Esophagus muscularis mucosa (tissue), 4 donors: Measurements from ENCODE around the gene CAMK2N2. TPM values are rescaled to one million over a fixed set of nuclear protein-coding genes. Genes with fewer than 3 reads are reported as not detected.

Experiments used
- DNase-seq: peaks from one replicate; pipeline ENCODE4 v3.0.0-alpha.2; 2017; ENCODE audit errors: extremely low spot score
- H3K27ac ChIP-seq, 4 donors: fragments of 200-600 bp; sonication (generic); replicated peaks in 1 of 4; 1 replicate in 3 of 4; 2 replicates in 1 of 4; pipeline ENCODE4 v1.5.1; 2016 to 2019; ENCODE audit warnings: mild to moderate bottlenecking in 1 of 4
- H3K27me3 ChIP-seq, 4 donors: fragments of 200-600 bp; sonication (generic); one replicate each; pipeline versions ENCODE4 v1.5.1 to v1.6.0; 2016 to 2019
- H3K36me3 ChIP-seq, 4 donors: fragments of 200-600 bp; sonication (generic); one replicate each; pipeline ENCODE4 v1.5.1; 2016 to 2019
- H3K4me1 ChIP-seq, 4 donors: fragments of 200-600 bp; sonication (generic); one replicate each; pipeline ENCODE4 v1.5.1; 2016 to 2019
- H3K4me3 ChIP-seq, 4 donors: fragments of 200-600 bp; sonication (generic); 1 replicate in 2 of 4; 2 replicates in 2 of 4; pipeline ENCODE4 v1.5.1; 2016 to 2019; ENCODE audit warnings: mild to moderate bottlenecking in 4 of 4, moderate library complexity in 1 of 4
- H3K9me3 ChIP-seq, 4 donors: fragments of 200-600 bp; sonication (generic); 1 replicate in 3 of 4; 2 replicates in 1 of 4; pipeline ENCODE4 v1.5.1; 2016 to 2019
- EP300 ChIP-seq: sonication (generic); formaldehyde crosslinking; IDR thresholded peaks from one replicate; pipeline ENCODE4 v1.6.1; 2017; ENCODE audit warnings: antibody characterized with exemption
- POLR2A ChIP-seq: fragments of 450-650 bp; IDR thresholded peaks from one replicate; pipeline ENCODE4 v1.6.1; 2017; ENCODE audit warnings: antibody characterized with exemption, moderate library complexity, mild to moderate bottlenecking, low read depth
- POLR2AphosphoS5 ChIP-seq, 2 donors: sonication (generic); formaldehyde crosslinking; IDR thresholded peaks; one replicate each; pipeline ENCODE4 v1.6.1; 2017; ENCODE audit warnings: antibody characterized with exemption in 2 of 2
- WGBS: methylation state at CpG from one replicate; pipeline ENCODE4 v1.1.5; 2018; 5-methylcytosine and 5-hydroxymethylcytosine counted together
- intact Hi-C: fragments of 100-400 bp; cut with DNase I; formaldehyde crosslinking; loops from one replicate; pipeline ENCODE4 v1.15.1; 2023
- total RNA-seq, 4 donors: library from RNA; depleted of rRNA; stranded (reverse); fragments of >200 nt; gene quantifications; one replicate each; pipeline versions ENCODE4 v1.1.0 to v1.2.1, GENCODE V29; 2016
- TF ChIP-seq, protein P1 (sequence below), 3 experiments: fragments of 200-600 bp in 2 of 3; fragments of 450-650 bp in 1 of 3; sonication (generic) in 2 of 3; IDR thresholded peaks; one replicate each; pipeline ENCODE4 v1.5.1; 2017 to 2019; ENCODE audit warnings: antibody characterized with exemption in 3 of 3, mild to moderate bottlenecking in 2 of 3, moderate library complexity in 1 of 3

CAMK2N2 gene
- total RNA-seq, 4 donors from 2014 or later, result not detected

DNA sequence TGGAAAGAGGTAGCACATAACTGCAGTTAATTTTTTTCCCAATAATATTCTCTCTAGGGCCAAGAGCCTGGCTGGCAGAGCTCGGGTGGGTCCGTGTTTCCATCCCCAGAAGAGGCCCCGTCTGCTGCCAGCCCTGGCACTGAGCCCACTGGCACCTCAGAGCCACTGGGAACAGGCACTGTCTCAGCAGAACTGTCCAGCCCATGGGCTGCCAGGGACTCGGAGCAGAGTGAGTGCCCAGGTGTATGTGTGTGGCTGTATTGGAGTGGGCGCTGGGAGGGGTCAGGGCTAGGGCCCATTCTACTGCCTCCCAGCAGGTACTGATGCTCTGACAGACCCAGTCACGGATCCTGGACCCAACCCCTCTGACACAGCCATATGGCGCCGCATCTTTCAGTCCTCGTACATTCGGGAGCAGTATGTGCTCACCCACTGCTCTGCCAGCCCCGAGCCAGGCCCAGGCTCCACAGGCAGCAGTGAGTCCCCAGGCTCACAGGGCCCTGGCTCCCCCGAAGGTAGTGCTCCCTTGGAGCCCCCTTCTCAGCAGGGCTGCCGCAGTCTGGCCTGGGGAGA, 23.0 kb downstream of the CAMK2N2 start:
- Histone ChIP-seq H3K27ac (no peak overlapping the region), H3K4me1 (peaks cover 6 to 10% (median 9%) of the 10 kb centered on the region in 4 donors), H3K9me3 (no peaks in the 10 kb centered on the region), H3K4me3 (no peak overlapping the region), H3K27me3 (peaks cover 0 to 66% (median 2%) of the 10 kb centered on the region in 4 donors), H3K36me3 (peaks cover 2 to 19% (median 14%) of the 10 kb centered on the region in 4 donors)
- intact Hi-C loops, result no loop called here
- 83% methylated on average over 11 of the region's 13 CpGs for WGBS
- TF ChIP-seq POLR2AphosphoS5 (IDR thresholded peaks at IDR 0.05), result no peak
- TF ChIP-seq POLR2A, result no peak
- TF ChIP-seq EP300, result no peak
- TF ChIP-seq, protein P1, sequence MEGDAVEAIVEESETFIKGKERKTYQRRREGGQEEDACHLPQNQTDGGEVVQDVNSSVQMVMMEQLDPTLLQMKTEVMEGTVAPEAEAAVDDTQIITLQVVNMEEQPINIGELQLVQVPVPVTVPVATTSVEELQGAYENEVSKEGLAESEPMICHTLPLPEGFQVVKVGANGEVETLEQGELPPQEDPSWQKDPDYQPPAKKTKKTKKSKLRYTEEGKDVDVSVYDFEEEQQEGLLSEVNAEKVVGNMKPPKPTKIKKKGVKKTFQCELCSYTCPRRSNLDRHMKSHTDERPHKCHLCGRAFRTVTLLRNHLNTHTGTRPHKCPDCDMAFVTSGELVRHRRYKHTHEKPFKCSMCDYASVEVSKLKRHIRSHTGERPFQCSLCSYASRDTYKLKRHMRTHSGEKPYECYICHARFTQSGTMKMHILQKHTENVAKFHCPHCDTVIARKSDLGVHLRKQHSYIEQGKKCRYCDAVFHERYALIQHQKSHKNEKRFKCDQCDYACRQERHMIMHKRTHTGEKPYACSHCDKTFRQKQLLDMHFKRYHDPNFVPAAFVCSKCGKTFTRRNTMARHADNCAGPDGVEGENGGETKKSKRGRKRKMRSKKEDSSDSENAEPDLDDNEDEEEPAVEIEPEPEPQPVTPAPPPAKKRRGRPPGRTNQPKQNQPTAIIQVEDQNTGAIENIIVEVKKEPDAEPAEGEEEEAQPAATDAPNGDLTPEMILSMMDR (IDR thresholded peaks at IDR 0.05), result no peak
- no peak for DNase-seq

DNA sequence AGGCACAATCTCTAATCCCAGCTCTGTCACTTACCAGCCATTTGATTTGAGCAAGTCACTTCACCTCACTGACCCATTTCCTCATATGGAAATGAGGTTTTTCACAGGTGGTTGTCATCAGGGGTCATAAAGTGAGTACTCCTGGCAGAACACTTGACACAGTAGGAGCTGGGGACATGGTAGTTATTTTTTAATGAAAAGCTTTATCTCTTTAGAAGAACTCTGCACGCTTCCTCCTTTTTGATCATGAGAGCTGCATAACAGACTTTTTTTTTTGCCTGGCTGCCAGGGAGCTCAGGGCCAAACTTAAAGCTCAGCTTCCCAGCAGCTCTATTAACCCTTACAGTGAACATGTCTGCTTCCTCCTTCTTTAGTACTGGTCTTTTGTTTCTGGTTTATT, 23.5 kb downstream of the CAMK2N2 start:
- no peak for TF ChIP-seq POLR2AphosphoS5 (IDR thresholded peaks at IDR 0.05)
- TF ChIP-seq EP300, result no peak
- TF ChIP-seq, protein P1 (IDR thresholded peaks at IDR 0.05), result no peak
- no peak for TF ChIP-seq POLR2A
- peaks cover 0 to 71% (median 2%) of the 10 kb centered on the region in 4 donors for H3K27me3 ChIP-seq
- H3K9me3 ChIP-seq, result no peaks in the 10 kb centered on the region
- H3K27ac ChIP-seq, result no peak overlapping the region
- H3K4me3 ChIP-seq, result no peak overlapping the region
- H3K36me3 ChIP-seq, result peaks cover 0 to 14% (median 9%) of the 10 kb centered on the region in 4 donors
- peaks cover 6 to 10% (median 9%) of the 10 kb centered on the region in 4 donors for H3K4me1 ChIP-seq
- 73% methylated on average over 1 of the region's 1 CpG for WGBS
- intact Hi-C loops, result no loop called here
- DNase-seq, result no peak

DNA sequence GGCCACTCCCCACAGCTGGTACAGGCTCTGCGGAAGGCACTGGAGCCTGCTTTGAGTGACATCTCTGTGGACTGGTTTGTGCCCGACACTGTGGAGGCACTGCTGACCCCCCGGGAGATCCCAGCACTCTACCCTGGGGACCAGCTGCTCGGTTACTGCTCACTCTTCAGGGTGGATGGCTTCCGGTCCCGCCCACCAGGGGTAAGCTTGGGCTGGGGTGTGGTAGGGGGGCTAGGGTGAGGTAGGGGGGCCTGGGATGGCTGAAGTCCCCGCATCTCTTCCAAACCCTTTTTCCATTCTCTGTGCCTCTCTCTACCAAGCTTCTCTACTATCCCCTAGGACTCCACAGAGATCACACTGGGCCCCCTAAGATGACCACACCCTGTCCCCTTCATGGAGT, 24.1 kb downstream of the CAMK2N2 start:
- H3K4me3 ChIP-seq, result no peak overlapping the region
- DNase-seq, result no peak
- intact Hi-C loops, result no loop called here
- H3K27ac ChIP-seq, result no peak overlapping the region
- H3K4me1 ChIP-seq, result peaks cover 6 to 10% (median 9%) of the 10 kb centered on the region in 4 donors
- H3K27me3 ChIP-seq, result peaks cover 0 to 77% (median 2%) of the 10 kb centered on the region in 4 donors
- no peaks in the 10 kb centered on the region for H3K9me3 ChIP-seq
- H3K36me3 ChIP-seq, result peaks cover 0 to 8% (median 3%) of the 10 kb centered on the region in 4 donors
- WGBS, result 74% methylated on average over 7 of the region's 7 CpGs
- TF ChIP-seq EP300 (no peak), POLR2A (no peak), POLR2AphosphoS5 (IDR thresholded peaks at IDR 0.05) (no peak)
- TF ChIP-seq, protein P1 (IDR thresholded peaks at IDR 0.05), result no peak

DNA sequence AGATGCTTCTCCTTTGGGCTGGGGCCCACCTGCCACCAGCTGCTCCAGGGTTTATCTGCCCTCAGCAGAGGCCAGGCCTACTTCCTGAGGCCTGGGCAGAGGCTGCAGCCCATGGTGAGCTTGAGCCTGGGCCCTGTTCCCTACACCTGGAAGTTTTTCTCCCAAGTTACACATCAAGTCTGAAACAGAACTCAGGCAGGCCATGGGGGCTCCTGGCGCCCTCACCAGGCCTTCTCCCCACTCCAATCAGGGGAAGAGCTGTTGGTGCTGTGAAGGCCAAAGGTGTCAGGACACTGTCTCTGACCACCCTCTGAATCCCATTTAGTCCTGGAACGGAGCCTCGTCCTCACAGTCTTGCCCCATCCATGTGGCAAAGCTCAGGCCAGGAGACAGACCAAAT, 24.7 kb downstream of the CAMK2N2 start:
- intact Hi-C loops, result no loop called here
- H3K4me3 ChIP-seq, result no peak overlapping the region
- peaks cover 0 to 81% (median 5%) of the 10 kb centered on the region in 4 donors for H3K27me3 ChIP-seq
- 92% methylated on average over 2 of the region's 3 CpGs for WGBS
- H3K36me3 ChIP-seq, result peaks cover 0 to 2% (median 0%) of the 10 kb centered on the region in 4 donors
- TF ChIP-seq EP300, result no peak
- TF ChIP-seq, protein P1 (IDR thresholded peaks at IDR 0.05), result no peak
- TF ChIP-seq POLR2AphosphoS5 (IDR thresholded peaks at IDR 0.05), result no peak
- no peak for TF ChIP-seq POLR2A
- H3K4me1 ChIP-seq, result peaks cover 4 to 6% (median 5%) of the 10 kb centered on the region in 4 donors
- no peak overlapping the region for H3K27ac ChIP-seq
- no peak for DNase-seq
- no peaks in the 10 kb centered on the region for H3K9me3 ChIP-seq
